ENCODE results near the gene DPP7.

The DPP7 gene

DNA sequence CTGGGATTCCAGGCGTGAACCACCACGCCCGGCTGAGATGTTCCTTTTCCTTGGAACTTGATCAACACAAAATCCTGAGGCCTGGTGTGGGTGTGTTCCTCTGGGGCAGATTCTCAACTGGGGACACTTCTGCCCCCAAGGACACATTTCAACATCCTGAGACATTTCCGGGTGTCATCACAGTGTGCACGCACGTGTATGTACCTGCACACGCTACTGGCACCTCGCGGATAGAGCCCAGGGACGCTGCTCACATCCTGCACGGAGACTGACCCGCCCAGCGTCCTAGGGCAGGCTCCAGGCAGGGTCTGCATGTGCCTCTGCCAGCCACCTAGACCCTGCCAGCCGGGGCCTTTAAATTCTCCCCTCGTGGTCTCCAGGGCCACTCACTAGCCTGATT lies 52.1 kb downstream of the DPP7 start:
- no peaks in the 10 kb centered on the region for H3K9me3 Mint-ChIP-seq
- H3K36me3 Mint-ChIP-seq (ENCODE audit: insufficient read depth) = no peaks in the 10 kb centered on the region
- H3K27me3 Mint-ChIP-seq = no peaks in the 10 kb centered on the region
- ATAC-seq (replicated peaks; ENCODE audit: extremely low read depth, poor library complexity, severe bottlenecking) (no peak), DNase-seq (ENCODE audit: low spot score in 2 of 2) (no peak)
- no peak overlapping the region for H3K4me3 Mint-ChIP-seq
- H3K4me1 Mint-ChIP-seq = no peaks in the 10 kb centered on the region
- no peak overlapping the region for H3K27ac Mint-ChIP-seq (ENCODE audit: low read depth)
